ENCODE results near the gene ZNF454. TPM values are rescaled to one million over a fixed set of nuclear protein-coding genes. Genes with fewer than 3 reads are reported as not detected.

ZNF454 gene
- polyA plus RNA-seq (ENCODE audit: low read depth in 6 of 6): under 1 TPM in 1 of 6 donors, not detected in 5; 0.40 TPM

DNA sequence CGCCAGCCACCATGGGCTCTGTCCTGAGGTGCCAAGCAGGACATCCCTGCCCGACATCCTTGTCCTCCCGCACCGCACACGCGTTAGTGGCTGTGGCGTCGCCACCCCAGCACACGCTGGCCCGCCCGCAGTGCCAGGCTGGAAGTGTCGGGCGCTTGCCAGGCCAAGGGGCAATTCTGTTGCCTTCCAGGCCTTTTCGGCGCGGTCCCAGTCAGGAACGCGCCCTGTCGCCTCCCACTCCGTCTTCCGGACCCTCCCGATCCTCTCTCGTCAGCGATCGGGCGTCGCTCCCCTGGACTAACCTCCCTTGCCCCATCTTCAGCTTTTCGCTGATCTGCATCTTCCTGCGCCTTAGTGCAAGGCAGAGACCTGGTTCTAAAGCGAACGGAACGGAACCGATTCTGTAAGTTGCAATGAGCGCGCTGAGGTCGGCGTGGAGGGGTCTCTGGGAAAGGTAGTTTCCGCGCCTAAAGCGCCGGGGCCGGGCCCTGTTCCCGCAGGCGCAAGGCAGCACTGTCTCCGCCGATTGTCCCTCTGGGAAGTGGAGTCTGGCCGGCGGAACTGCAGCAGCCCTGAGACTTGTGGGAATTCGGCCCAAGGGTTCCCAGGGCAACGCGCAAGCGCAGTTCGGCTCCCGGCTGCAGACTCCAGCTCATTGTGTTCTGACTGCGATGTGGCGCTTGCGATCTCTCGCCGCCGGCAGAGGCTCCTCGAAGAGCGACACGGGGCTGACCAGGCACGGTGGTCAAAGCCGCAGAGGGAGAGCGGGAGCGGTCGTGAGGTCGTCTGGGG is at the start of gene ZNF454:
TSS of gene ZNF454 (plus strand) at position 630 of the 792 bp plus-strand sequence. CDS start 1,594 bp downstream, outside the sequence.
- H3K27ac Mint-ChIP-seq: peak within 1 kb of the TSS in 2 of 6 donors; percentile 56 to 86
- peaks cover 45 to 93% (median 85%) of the 10 kb centered on the region in 7 donors for H3K9me3 Mint-ChIP-seq
- peaks cover 28 to 50% (median 28%) of the 10 kb centered on the region in 3 donors for H3K27me3 Mint-ChIP-seq
- H3K36me3 Mint-ChIP-seq: peaks cover 28 to 64% of the 10 kb centered on the region in 2 donors
- ATAC-seq (ENCODE audit: low read depth in 2 of 2): no peak
- peak within 1 kb of the TSS in 3 of 8 donors; percentile 11 to 66 (median 23) for H3K4me3 Mint-ChIP-seq
- DNase-seq: no peak
- no peaks in the 10 kb centered on the region for H3K4me1 Mint-ChIP-seq

DNA sequence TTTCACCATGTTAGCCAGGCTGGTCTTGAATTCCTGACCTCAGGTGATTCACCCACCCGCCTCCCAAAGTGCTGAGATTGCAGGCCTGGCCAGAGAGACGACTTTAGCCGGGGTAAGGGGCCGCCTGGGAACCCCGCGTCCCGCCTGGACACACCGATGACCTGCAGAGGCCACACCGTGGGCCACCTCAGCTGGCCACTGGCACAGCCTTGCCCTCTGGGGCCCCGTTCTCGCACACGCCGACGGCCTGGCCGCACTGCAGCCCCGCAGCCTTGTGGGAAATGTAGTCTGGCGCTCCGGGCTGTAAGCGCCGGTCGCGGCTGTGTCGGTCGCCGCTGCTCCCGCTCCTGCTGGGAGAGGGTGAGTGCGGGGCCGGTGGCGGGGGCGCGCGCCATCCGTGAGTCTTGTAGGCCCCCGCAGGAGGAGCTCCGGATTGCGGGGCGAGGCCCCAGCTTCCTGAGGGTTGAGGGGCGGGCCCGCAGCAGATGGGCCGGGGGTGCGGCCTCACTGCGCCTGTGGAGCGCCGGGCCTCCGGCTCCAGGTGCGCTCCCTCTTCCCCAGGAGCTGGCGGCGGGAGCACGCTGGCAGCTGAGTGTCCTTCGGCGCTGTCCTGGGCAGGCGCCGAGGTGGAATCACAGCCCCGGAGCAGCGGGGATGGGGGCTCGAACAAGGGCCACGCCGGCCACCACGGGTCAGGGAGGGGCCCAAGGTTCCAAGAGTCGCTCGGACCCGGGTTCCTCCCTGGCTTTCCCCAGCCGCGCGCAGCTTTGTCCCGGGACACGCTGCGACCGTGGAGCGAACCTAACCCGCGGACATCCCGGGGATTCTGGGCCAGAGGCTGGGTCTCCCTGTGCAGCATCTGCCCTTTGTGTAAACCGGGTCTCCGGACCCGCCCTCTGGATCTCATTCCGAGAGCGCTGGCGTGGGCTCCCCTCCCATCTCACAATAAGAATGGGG is 45.1 kb upstream of the ZNF454 start, which contains the start of gene ZFP2:
TSS of gene ZFP2 (plus strand) at position 299 of the 957 bp plus-strand sequence. CDS start 35,401 bp downstream, outside the sequence.
- no peaks in the 10 kb centered on the region for H3K27me3 Mint-ChIP-seq
- peak within 1 kb of the TSS in 4 of 6 donors; percentile 34 to 75 (median 72) for H3K27ac Mint-ChIP-seq
- H3K36me3 Mint-ChIP-seq: peaks cover 0 to 5% of the 10 kb centered on the region in 2 donors
- H3K4me3 Mint-ChIP-seq: peak within 1 kb of the TSS; percentile 88 to 94 (median 91)
- ATAC-seq (ENCODE audit: low read depth in 2 of 2) (peak; percentile 80 to 86), DNase-seq (peak; percentile 43)
- H3K4me1 Mint-ChIP-seq: peaks cover 7 to 16% (median 10%) of the 10 kb centered on the region in 3 donors
- H3K9me3 Mint-ChIP-seq: peaks cover 0 to 7% (median 3%) of the 10 kb centered on the region in 7 donors

DNA sequence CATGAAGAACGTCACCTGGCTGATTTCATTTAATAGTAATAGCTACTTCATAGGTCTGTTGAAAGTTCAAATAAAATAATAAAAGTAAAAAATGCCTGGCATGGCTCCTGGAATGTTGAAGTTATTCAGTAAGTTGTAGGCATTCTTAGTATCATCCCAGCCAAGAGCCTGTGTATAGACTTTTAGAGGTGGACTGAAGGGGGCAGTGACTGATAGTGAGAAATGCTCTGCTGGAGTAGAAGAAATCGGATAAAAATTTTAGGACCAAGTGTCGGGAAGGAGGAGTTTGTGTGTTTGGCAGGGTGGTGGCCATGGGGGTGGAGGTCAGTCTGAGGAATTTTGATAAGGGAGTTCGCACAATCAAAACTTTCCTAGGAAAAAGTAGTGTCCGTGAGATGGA is 41.7 kb upstream of the ZNF454 start:
- Mint-ChIP-seq H3K4me3 (peak overlapping the region in 2 of 8 donors; percentile 68 to 70), H3K36me3 (peaks cover 9 to 22% of the 10 kb centered on the region in 2 donors), H3K9me3 (peaks cover 0 to 7% (median 6%) of the 10 kb centered on the region in 7 donors), H3K27ac (peak overlapping the region in 4 of 6 donors; percentile 5 to 63 (median 30)), H3K27me3 (no peaks in the 10 kb centered on the region), H3K4me1 (peaks cover 14 to 22% (median 20%) of the 10 kb centered on the region in 3 donors)
- no peak for DNase-seq
- no peak for ATAC-seq (ENCODE audit: low read depth in 2 of 2)

DNA sequence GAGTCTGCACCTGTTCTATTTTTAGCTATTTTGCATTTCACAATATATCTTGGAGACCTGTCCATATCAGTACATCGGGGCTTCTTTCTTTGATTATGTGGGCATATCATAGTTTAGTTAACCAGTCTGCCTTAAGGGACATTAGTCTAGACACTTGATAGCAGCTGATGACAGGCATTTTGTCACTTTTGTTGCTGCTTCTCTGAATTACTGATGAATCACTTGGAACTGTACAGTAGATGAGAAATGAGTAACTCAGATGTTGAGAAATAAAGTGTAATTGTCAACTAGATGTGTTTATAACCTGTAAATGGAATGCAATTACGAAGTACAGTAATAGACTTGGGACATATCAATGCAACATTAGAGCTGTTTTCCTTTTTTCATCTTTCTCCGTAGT is 38.1 kb upstream of the ZNF454 start:
- peaks cover 13 to 23% of the 10 kb centered on the region in 2 donors for H3K36me3 Mint-ChIP-seq
- peaks cover 0 to 11% (median 6%) of the 10 kb centered on the region in 7 donors for H3K9me3 Mint-ChIP-seq
- H3K27me3 Mint-ChIP-seq: no peaks in the 10 kb centered on the region
- H3K4me3 Mint-ChIP-seq: no peak overlapping the region
- DNase-seq (no peak), ATAC-seq (ENCODE audit: low read depth in 2 of 2) (no peak)
- peaks cover 11 to 15% (median 13%) of the 10 kb centered on the region in 3 donors for H3K4me1 Mint-ChIP-seq
- H3K27ac Mint-ChIP-seq: no peak overlapping the region

DNA sequence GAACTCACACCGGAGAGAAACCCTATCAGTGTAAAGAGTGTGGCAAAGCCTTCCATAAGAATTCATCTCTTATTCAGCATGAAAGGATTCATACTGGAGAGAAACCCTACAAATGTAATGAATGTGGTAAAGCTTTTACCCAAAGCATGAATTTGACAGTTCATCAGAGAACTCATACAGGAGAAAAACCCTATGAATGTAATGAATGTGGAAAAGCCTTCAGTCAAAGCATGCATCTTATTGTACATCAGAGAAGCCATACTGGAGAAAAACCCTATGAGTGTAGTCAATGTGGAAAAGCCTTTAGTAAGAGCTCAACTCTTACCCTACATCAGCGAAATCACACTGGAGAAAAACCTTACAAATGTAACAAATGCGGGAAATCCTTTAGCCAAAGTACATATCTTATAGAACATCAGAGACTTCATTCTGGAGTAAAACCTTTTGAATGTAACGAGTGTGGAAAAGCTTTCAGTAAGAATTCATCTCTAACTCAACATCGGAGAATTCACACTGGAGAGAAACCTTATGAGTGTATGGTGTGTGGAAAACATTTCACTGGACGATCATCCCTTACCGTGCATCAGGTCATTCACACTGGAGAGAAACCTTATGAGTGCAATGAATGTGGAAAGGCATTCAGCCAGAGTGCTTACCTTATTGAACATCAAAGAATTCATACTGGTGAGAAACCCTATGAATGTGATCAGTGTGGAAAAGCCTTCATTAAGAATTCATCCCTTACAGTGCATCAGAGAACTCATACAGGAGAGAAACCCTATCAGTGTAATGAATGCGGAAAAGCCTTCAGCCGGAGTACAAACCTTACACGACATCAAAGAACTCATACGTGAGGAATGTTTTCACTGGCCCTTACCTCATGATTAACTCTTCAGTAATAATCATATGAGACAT is 8.9 kb upstream of the ZNF454 start:
- Mint-ChIP-seq H3K9me3 (peaks cover 31 to 99% (median 92%) of the 10 kb centered on the region in 7 donors), H3K36me3 (peaks cover 64 to 82% of the 10 kb centered on the region in 2 donors), H3K27me3 (peaks cover 0 to 6% (median 0%) of the 10 kb centered on the region in 3 donors), H3K4me3 (no peak overlapping the region), H3K4me1 (peaks cover 0 to 4% (median 0%) of the 10 kb centered on the region in 3 donors), H3K27ac (no peak overlapping the region)
- no peak for DNase-seq
- no peak for ATAC-seq (ENCODE audit: low read depth in 2 of 2)

DNA sequence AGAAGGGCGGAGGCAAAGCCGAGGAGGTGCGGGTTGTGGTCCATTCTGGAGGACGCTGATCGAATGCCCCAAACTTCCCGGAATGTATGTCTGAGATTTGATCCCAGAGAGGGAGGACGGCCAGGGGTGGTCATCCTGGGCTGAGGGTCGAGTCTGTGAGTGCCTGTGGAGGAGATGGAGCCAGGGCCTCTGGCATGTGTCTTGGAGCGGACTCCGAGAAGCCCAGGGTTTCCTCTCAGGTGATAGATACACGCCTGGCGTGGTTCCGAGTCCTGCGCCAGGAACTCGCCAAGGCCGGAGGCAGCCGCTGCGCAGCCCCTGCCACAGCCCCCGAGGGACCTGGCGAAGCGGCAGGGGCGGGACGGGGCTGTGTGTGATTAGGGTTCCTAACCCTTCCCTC is 363 bp downstream of the ZNF454 start:
- Mint-ChIP-seq H3K27ac (no peak overlapping the region), H3K4me3 (no peak overlapping the region), H3K27me3 (peaks cover 28 to 48% (median 28%) of the 10 kb centered on the region in 3 donors), H3K9me3 (peaks cover 43 to 90% (median 81%) of the 10 kb centered on the region in 7 donors), H3K4me1 (no peaks in the 10 kb centered on the region), H3K36me3 (peaks cover 22 to 58% of the 10 kb centered on the region in 2 donors)
- no peak for ATAC-seq (ENCODE audit: low read depth in 2 of 2)
- no peak for DNase-seq

DNA sequence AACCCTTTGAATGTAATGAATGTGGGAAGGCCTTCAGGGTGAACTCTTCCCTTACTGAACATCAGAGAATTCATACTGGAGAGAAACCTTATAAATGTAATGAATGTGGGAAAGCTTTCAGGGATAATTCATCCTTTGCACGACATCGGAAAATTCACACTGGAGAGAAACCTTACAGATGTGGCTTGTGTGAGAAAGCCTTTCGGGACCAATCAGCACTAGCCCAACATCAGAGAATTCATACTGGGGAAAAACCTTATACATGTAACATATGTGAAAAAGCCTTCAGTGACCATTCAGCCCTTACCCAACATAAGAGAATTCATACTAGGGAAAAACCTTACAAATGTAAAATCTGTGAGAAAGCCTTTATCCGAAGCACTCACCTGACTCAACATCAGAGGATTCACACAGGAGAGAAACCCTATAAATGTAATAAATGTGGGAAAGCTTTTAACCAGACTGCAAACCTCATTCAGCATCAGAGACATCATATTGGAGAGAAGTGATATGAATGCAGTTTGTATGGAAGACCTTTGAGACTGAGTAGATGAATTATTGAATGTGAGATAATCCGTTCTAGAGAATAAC is 24.6 kb downstream of the ZNF454 start:
- Mint-ChIP-seq H3K36me3 (peaks cover 31 to 64% of the 10 kb centered on the region in 2 donors), H3K27ac (peak overlapping the region in 1 of 6 donors; percentile 67), H3K9me3 (peaks cover 27 to 90% (median 80%) of the 10 kb centered on the region in 7 donors), H3K4me1 (no peaks in the 10 kb centered on the region), H3K27me3 (no peaks in the 10 kb centered on the region), H3K4me3 (peak overlapping the region in 2 of 8 donors; percentile 10 to 12)
- no peak for DNase-seq
- ATAC-seq (ENCODE audit: low read depth in 2 of 2): no peak

DNA sequence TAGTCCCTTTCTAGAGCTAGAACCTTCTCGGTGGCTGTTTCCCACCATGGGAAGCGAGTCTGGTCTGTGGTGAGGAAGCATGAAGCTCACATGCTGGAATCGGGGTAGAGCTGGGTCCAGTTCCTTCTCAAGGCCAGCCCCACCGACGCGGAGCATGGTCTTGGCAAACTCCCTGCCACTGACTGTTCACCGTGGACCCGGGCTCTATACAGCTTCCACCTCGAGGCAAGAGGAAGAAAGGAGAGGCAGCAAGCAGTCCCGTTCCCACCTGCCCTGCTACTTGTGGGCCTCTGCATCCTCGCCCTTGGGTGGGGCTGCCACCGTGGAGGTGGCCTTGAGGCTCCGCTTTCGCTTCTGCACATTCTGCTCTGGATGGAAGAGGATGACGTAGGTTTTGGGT is 40.4 kb downstream of the ZNF454 start:
- ATAC-seq (ENCODE audit: low read depth in 2 of 2) (no peak), DNase-seq (no peak)
- no peak overlapping the region for H3K4me3 Mint-ChIP-seq
- no peaks in the 10 kb centered on the region for H3K4me1 Mint-ChIP-seq
- no peak overlapping the region for H3K27ac Mint-ChIP-seq
- no peaks in the 10 kb centered on the region for H3K36me3 Mint-ChIP-seq
- H3K9me3 Mint-ChIP-seq: peaks cover 12 to 41% (median 25%) of the 10 kb centered on the region in 7 donors
- no peaks in the 10 kb centered on the region for H3K27me3 Mint-ChIP-seq

DNA sequence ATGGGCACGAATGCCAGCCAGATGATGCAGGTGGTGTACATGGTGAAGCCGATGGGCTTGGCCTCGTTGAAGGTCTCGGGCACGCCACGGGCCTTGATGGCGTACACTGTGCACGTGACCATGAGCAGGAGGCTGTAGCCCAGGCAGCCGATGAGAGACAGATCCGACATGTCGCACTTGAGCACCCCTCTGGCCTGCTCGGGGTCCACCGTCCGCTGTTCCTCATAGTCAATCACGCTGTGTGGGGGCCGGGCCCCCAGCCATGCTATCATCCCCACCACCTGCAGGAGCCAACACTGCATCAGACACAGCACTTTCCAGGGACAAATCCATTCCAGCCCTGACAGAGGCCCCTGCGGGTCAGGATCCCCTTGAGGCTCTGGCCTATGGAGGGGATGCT is 41.9 kb downstream of the ZNF454 start:
- no peaks in the 10 kb centered on the region for H3K36me3 Mint-ChIP-seq
- ATAC-seq (ENCODE audit: low read depth in 2 of 2) (no peak), DNase-seq (no peak)
- H3K4me3 Mint-ChIP-seq: no peak overlapping the region
- peaks cover 11 to 32% (median 15%) of the 10 kb centered on the region in 7 donors for H3K9me3 Mint-ChIP-seq
- H3K27ac Mint-ChIP-seq: no peak overlapping the region
- no peaks in the 10 kb centered on the region for H3K4me1 Mint-ChIP-seq
- H3K27me3 Mint-ChIP-seq: no peaks in the 10 kb centered on the region

DNA sequence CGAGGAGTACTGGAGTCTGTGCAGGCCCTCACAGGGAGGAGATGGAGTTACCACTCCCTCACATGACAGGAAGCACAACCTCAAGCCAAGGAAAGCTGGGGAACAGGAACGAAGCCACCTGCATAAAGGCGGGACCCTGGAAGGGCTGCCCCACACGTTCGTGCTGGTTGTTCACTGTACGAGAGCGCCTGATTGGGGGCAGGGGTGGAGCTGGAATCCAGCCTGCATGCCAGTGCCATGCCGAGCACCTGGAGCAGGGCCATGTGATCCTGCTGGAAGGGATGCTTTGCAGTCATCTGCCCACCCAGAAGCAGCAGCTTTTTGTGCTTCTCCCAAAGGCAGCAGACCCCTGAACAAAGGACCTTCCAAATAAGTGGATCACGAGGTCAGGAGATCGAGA is 42.7 kb downstream of the ZNF454 start:
- Mint-ChIP-seq H3K9me3 (peaks cover 10 to 32% (median 13%) of the 10 kb centered on the region in 7 donors), H3K4me1 (no peaks in the 10 kb centered on the region), H3K4me3 (no peak overlapping the region), H3K36me3 (no peaks in the 10 kb centered on the region), H3K27me3 (no peaks in the 10 kb centered on the region), H3K27ac (no peak overlapping the region)
- ATAC-seq (ENCODE audit: low read depth in 2 of 2) (no peak), DNase-seq (no peak)

DNA sequence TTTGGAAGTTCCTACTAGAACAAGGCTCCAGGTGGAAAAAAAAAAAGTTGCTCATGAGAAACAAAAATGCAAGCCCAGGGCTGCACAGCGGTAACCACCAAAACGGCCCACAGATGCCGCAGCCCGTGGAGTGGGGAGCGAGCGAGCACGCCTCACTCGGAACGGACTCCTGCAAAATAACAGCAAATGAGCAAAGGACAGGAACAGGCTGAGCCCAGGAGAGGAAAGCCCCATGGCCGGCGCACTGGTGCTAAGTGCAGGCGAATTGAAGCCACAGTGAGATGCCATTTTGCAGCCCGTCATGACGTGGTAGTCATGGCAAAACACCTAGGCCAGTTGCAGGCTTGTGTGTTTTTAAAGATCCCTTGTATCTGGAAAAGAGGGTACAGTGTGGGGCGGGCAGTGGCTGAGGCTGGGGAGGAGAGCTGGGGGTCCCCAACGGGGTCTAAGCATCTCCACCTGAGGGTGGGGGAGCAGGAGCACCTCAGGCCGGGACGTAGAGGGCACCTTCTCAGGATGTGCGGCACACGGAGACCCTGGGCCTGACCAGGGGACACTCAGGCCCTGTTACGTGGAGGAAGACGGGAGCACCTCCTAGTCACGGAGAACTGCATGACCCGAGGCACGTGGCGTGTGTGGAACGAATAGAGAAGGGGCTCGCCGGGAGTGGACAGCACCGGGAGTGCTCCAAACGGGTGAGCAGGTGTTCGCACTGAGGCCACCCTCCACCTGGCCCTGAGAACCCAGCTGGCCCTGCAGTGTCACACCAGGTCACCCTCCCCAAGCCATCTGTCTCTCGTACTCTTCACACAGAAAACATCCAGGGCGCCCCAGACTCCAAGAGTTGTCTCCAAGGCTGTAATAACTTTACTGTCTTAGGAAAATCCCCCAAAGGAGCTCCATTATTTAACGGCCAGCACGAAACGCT is 43.4 kb downstream of the ZNF454 start:
- Mint-ChIP-seq H3K9me3 (peaks cover 10 to 29% (median 13%) of the 10 kb centered on the region in 7 donors), H3K36me3 (no peaks in the 10 kb centered on the region), H3K4me1 (no peaks in the 10 kb centered on the region), H3K4me3 (no peak overlapping the region), H3K27me3 (no peaks in the 10 kb centered on the region), H3K27ac (peak overlapping the region in 1 of 6 donors; percentile 82)
- no peak for DNase-seq
- ATAC-seq (ENCODE audit: low read depth in 2 of 2): no peak
